Measurements from ENCODE around the gene ENTPD3.

The ENTPD3 gene

GRCh38 chr3:40387001-40387894 is at the start of gene ENTPD3:
TSS of gene ENTPD3 (plus strand) at chr3:40387184. CDS start at chr3:40388058, 874 bp downstream.
- FAIRE-seq = no peak
- DNase-seq (ENCODE audit: low spot score) = no peak

- no peak for DNase-seq (ENCODE audit: low spot score)
- FAIRE-seq = no peak
These were observed 47.1 kb upstream of the ENTPD3 start for GRCh38 chr3:40339871-40340270.

GRCh38 chr3:40340541-40341170 is 46.3 kb upstream of the ENTPD3 start:
- FAIRE-seq (no peak), DNase-seq (ENCODE audit: low spot score) (no peak)

- FAIRE-seq = no peak
- DNase-seq (ENCODE audit: low spot score) = no peak
These were observed 45.3 kb upstream of the ENTPD3 start for GRCh38 chr3:40341671-40342070.

GRCh38 chr3:40350529-40350928 is 36.5 kb upstream of the ENTPD3 start:
- FAIRE-seq (no peak), DNase-seq (ENCODE audit: low spot score) (no peak)

- DNase-seq (ENCODE audit: low spot score) (no peak), FAIRE-seq (no peak)
These were observed 31.6 kb upstream of the ENTPD3 start for GRCh38 chr3:40355410-40355809.

- FAIRE-seq (no peak), DNase-seq (ENCODE audit: low spot score) (no peak)
These were observed 28.5 kb upstream of the ENTPD3 start for GRCh38 chr3:40358454-40358853.

GRCh38 chr3:40363674-40364073 is 23.3 kb upstream of the ENTPD3 start:
- no peak for FAIRE-seq

GRCh38 chr3:40366203-40367162 is 20.5 kb upstream of the ENTPD3 start:
- DNase-seq (ENCODE audit: low spot score) (no peak), FAIRE-seq (no peak)

More at GRCh38 chr3:40363674-40364073, 23.3 kb upstream of the ENTPD3 start:
- no peak for DNase-seq (ENCODE audit: low spot score)

GRCh38 chr3:40369716-40370115 is 17.3 kb upstream of the ENTPD3 start:
- FAIRE-seq = no peak
- no peak for DNase-seq (ENCODE audit: low spot score)

GRCh38 chr3:40377822-40378221 is 9.2 kb upstream of the ENTPD3 start:
- no peak for FAIRE-seq
- no peak for DNase-seq (ENCODE audit: low spot score)

- no peak for DNase-seq (ENCODE audit: low spot score)
- no peak for FAIRE-seq
These were observed 7.2 kb upstream of the ENTPD3 start for GRCh38 chr3:40379674-40380306.

- DNase-seq (ENCODE audit: low spot score) = no peak
- FAIRE-seq = no peak
These were observed 4.9 kb upstream of the ENTPD3 start for GRCh38 chr3:40381904-40382616.

GRCh38 chr3:40382617-40382979 is 4.4 kb upstream of the ENTPD3 start:
- FAIRE-seq (no peak), DNase-seq (ENCODE audit: low spot score) (peak; percentile 82)

- no peak for DNase-seq (ENCODE audit: low spot score)
- FAIRE-seq = no peak
These were observed 771 bp upstream of the ENTPD3 start for GRCh38 chr3:40386213-40386612.

- no peak for DNase-seq (ENCODE audit: low spot score)
- no peak for FAIRE-seq
These were observed 891 bp downstream of the ENTPD3 start for GRCh38 chr3:40387895-40388254.

- FAIRE-seq = no peak
These were observed 9.4 kb downstream of the ENTPD3 start for GRCh38 chr3:40396406-40396805.

GRCh38 chr3:40397129-40397528 is 10.1 kb downstream of the ENTPD3 start:
- no peak for DNase-seq (ENCODE audit: low spot score)
- no peak for FAIRE-seq

More at GRCh38 chr3:40396406-40396805, 9.4 kb downstream of the ENTPD3 start:
- DNase-seq (ENCODE audit: low spot score) = no peak

GRCh38 chr3:40397912-40398311 is 10.9 kb downstream of the ENTPD3 start:
- FAIRE-seq = no peak

GRCh38 chr3:40398346-40398745 is 11.4 kb downstream of the ENTPD3 start:
- FAIRE-seq = no peak
- DNase-seq (ENCODE audit: low spot score) = no peak

More at GRCh38 chr3:40397912-40398311, 10.9 kb downstream of the ENTPD3 start:
- no peak for DNase-seq (ENCODE audit: low spot score)
